Measurements from ENCODE around the gene TMEM263. TPM values are rescaled to one million over a fixed set of nuclear protein-coding genes. Genes with fewer than 3 reads are reported as not detected.

TMEM263 gene
- total and polyA plus RNA-seq, 2 of the 13 experiments (the other 11 are each of a cell fraction or from before 2014, with no cell fraction given) = 25.9 to 58.6 TPM

DNA sequence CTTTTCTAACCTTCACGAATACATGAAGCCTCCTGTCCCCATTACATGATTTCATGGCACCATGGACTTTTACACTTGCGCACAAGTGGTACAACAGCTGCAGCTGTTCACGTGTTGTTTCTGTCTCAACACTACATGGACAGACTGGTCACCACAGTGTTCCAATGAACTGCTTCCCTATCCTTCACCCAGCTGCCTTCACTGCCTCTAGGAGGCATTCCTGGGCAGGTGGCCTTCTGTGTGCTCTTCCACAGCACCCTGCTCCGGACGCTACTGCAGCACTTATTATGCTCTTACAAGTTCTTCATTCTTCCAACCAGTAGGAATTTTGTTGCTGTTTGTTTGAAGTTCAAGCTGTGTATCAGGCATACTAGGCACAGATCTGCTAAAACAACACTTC lies 29.8 kb downstream of the TMEM263 start (continued):
- TF ChIP-seq CTCF (CRISPR knock-in tag; IDR thresholded peaks at IDR 0.05) (peak; percentile 51), ZNF282 (IDR thresholded peaks at IDR 0.05; ENCODE audit: partially characterized antibody) (no peak)
- TF ChIP-seq, protein P1, sequence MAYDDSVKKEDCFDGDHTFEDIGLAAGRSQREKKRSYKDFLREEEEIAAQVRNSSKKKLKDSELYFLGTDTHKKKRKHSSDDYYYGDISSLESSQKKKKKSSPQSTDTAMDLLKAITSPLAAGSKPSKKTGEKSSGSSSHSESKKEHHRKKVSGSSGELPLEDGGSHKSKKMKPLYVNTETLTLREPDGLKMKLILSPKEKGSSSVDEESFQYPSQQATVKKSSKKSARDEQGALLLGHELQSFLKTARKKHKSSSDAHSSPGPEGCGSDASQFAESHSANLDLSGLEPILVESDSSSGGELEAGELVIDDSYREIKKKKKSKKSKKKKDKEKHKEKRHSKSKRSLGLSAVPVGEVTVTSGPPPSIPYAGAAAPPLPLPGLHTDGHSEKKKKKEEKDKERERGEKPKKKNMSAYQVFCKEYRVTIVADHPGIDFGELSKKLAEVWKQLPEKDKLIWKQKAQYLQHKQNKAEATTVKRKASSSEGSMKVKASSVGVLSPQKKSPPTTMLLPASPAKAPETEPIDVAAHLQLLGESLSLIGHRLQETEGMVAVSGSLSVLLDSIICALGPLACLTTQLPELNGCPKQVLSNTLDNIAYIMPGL (CRISPR knock-in tag; IDR thresholded peaks at IDR 0.05; ENCODE audit: borderline replicate concordance in 1 of 2, low read depth in 1 of 2) = 0 out of 4 replicates have a peak, but pooled peaks of 1 of the 2 experiments have one; percentile 27

GRCh38 chr12:106986135-106986534 lies 30.4 kb downstream of the TMEM263 start:
- FAIRE-seq = no peak
- intact Hi-C loops (cut with micrococcal nuclease; ENCODE audit: unreplicated experiment) = loop anchor here (1.0 kb wide), 1 partner anchor 8 kb away; no protein-coding TSS in a partner anchor
- POLR2A ChIA-PET = interaction anchor here (0.9 to 3.4 kb wide), 4 partner anchors 10 to 35 kb away, joined by 3 to 50 read pairs (median 18); partner anchors contain the start of gene TMEM263
- TF ChIP-seq ZIK1 (CRISPR knock-in tag; IDR thresholded peaks at IDR 0.05; ENCODE audit: borderline replicate concordance, low read depth) (no peak), AGO1 (IDR thresholded peaks at IDR 0.05; ENCODE audit: low read depth, low read length, poor library complexity, severe bottlenecking) (no peak), FUBP1 (CRISPR knock-in tag; IDR thresholded peaks at IDR 0.05; ENCODE audit: borderline replicate concordance) (no peak), SP4 (CRISPR knock-in tag; IDR thresholded peaks at IDR 0.05) (no peak), ZFP36L1 (CRISPR knock-in tag; IDR thresholded peaks at IDR 0.05) (no peak), ZNF496 (CRISPR knock-in tag; IDR thresholded peaks at IDR 0.05; ENCODE audit: insufficient replicate concordance) (no peak), ZNF737 (CRISPR knock-in tag; IDR thresholded peaks at IDR 0.05; ENCODE audit: borderline replicate concordance) (no peak)
- TF ChIP-seq, protein P2, sequence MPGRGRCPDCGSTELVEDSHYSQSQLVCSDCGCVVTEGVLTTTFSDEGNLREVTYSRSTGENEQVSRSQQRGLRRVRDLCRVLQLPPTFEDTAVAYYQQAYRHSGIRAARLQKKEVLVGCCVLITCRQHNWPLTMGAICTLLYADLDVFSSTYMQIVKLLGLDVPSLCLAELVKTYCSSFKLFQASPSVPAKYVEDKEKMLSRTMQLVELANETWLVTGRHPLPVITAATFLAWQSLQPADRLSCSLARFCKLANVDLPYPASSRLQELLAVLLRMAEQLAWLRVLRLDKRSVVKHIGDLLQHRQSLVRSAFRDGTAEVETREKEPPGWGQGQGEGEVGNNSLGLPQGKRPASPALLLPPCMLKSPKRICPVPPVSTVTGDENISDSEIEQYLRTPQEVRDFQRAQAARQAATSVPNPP (CRISPR knock-in tag; IDR thresholded peaks at IDR 0.05) = no peak

More at GRCh38 chr12:106986135-106986534, 30.4 kb downstream of the TMEM263 start:
- Histone ChIP-seq H4K20me1 (ENCODE audit: insufficient read depth, low read length) (no peaks in the 10 kb centered on the region), H3K27me3 (ENCODE audit: control insufficient read depth in 1 of 2, insufficient read depth in 2 of 2, low read length in 2 of 2) (no peaks in the 10 kb centered on the region; a peak in 1 of 5 replicates), H2AFZ (ENCODE audit: low read length) (no peak overlapping the region), H3K4me1 (ENCODE audit: insufficient read depth, low read length) (peaks cover 22% of the 10 kb centered on the region), H3K9me3 (ENCODE audit: low read length) (no peaks in the 10 kb centered on the region), H3K79me2 (ENCODE audit: insufficient read depth, low read length) (peaks cover 16% of the 10 kb centered on the region), H3K4me3 (replicated peaks in 1 of 3; ENCODE audit: insufficient read depth in 1 of 3, low read depth in 2 of 3, low read length in 3 of 3) (peak overlapping the region; percentile 70 to 90 (median 76)), H3K36me3 (replicated peaks in 1 of 2; ENCODE audit: control insufficient read depth in 1 of 2, insufficient read depth in 2 of 2, low read length in 2 of 2) (peaks cover 3 to 9% of the 10 kb centered on the region in 2 experiments; a peak in 1 of 5 replicates), H3K4me2 (ENCODE audit: low read depth, low read length) (peak overlapping the region; percentile 96), H3K9ac (ENCODE audit: insufficient read depth, low read depth, low read length) (peak overlapping the region; percentile 85), H3K27ac (ENCODE audit: extremely low read length, insufficient read depth, low read length) (peak overlapping the region; percentile 71)
- CTCF ChIA-PET (ENCODE audit: low intra/inter-chr PET ratio, low total read pairs) = no interaction called here
- no peak for ATAC-seq
- whole genome bisulfite sequencing (ENCODE audit: low lambda C conversion rate) = 17% methylated on average over 4 of the region's 4 CpGs
- BruUV-seq (replicated peaks) = no TSS peak
- in situ Hi-C loops (cut with HindIII; ENCODE audit: extremely low pct_ligation_motif_present, low pct_unique_long_range_greater_than_20kb) = no loop called here
- DNase-seq (ENCODE audit: low spot score) = no peak
